GM21447 (cell line): ENCODE measurements around the gene ESPN.
"Not testable (repeated sequence)": the region's sequence is repeated elsewhere in the genome, so short reads cannot be mapped to it uniquely, and the experiment has no call there.

Experiments used
- ATAC-seq: cut with Tn5 transposase; IDR thresholded peaks from one replicate; pipeline ENCODE4 v1.9.1; 2021; ENCODE audit not compliant: unreplicated experiment

Gene ESPN

GRCh38 chr1:6426972-6427350 is 2.4 kb downstream of the ESPN start:
- ATAC-seq: no peak

- no peak for ATAC-seq
Observed at GRCh38 chr1:6427441-6428390, 3.1 kb downstream of the ESPN start.

GRCh38 chr1:6428453-6428852 is 3.9 kb downstream of the ESPN start:
- not testable (repeated sequence) for ATAC-seq

- not testable (repeated sequence) for ATAC-seq
Observed at GRCh38 chr1:6429660-6430411, 5.3 kb downstream of the ESPN start.

- not testable (repeated sequence) for ATAC-seq
Observed at GRCh38 chr1:6431645-6432579, 7.3 kb downstream of the ESPN start.

GRCh38 chr1:6434186-6434585 is 9.6 kb downstream of the ESPN start:
- no peak for ATAC-seq

GRCh38 chr1:6435129-6435528 is 10.6 kb downstream of the ESPN start:
- no peak for ATAC-seq

GRCh38 chr1:6435547-6435946 is 11.0 kb downstream of the ESPN start:
- ATAC-seq: no peak

GRCh38 chr1:6436277-6436676 is 11.7 kb downstream of the ESPN start:
- ATAC-seq: not testable (repeated sequence)

- not testable (repeated sequence) for ATAC-seq
Observed at GRCh38 chr1:6437012-6437700, 12.6 kb downstream of the ESPN start.

- ATAC-seq: no peak
Observed at GRCh38 chr1:6438047-6438525, 13.5 kb downstream of the ESPN start.

- no peak for ATAC-seq
Observed at GRCh38 chr1:6440198-6441126, 15.9 kb downstream of the ESPN start.

- no peak for ATAC-seq
Observed at GRCh38 chr1:6441586-6441985, 17.0 kb downstream of the ESPN start.

- no peak for ATAC-seq
Observed at GRCh38 chr1:6443339-6444115, 19.0 kb downstream of the ESPN start.

- no peak for ATAC-seq
Observed at GRCh38 chr1:6444377-6444776, 19.8 kb downstream of the ESPN start.

- no peak for ATAC-seq
Observed at GRCh38 chr1:6445062-6445763, 20.6 kb downstream of the ESPN start.

GRCh38 chr1:6445929-6446328 is 21.4 kb downstream of the ESPN start:
- ATAC-seq: not testable (repeated sequence)

GRCh38 chr1:6446665-6447015 is 22.1 kb downstream of the ESPN start:
- no peak for ATAC-seq
